HL-60/S4 treated with phorbol 12-myristate 13-acetate at 8.2 ng/mL for 4 days and 3 days (cell line): ENCODE results near the gene FABP3.
"Not testable (repeated sequence)": the region's sequence is repeated elsewhere in the genome, so short reads cannot be mapped to it uniquely, and the experiment has no call there.

Experiments used
- in situ Hi-C: fragments of 300-500 bp; cut with MboI; formaldehyde crosslinking; loops from 2 replicates; pipeline ENCODE4 v1.15.0; 2022; ENCODE audit warnings: low sequenced_read_pairs

Gene FABP3

GRCh38 chr1:31399976-31400375, 27.1 kb upstream of the FABP3 start:
- in situ Hi-C loops = no loop called here

GRCh38 chr1:31398246-31398645, 25.4 kb upstream of the FABP3 start:
- in situ Hi-C loops = no loop called here

- in situ Hi-C loops = no loop called here
These were observed 24.7 kb upstream of the FABP3 start for GRCh38 chr1:31397360-31398095.

- in situ Hi-C loops = no loop called here
These were observed 23.9 kb upstream of the FABP3 start for GRCh38 chr1:31396633-31397351.

- in situ Hi-C loops = no loop called here
These were observed 21.8 kb upstream of the FABP3 start for GRCh38 chr1:31394584-31395193.

- in situ Hi-C loops = no loop called here
These were observed 20.6 kb upstream of the FABP3 start for GRCh38 chr1:31393463-31393862.

GRCh38 chr1:31390071-31390470, 17.2 kb upstream of the FABP3 start:
- in situ Hi-C loops = no loop called here

GRCh38 chr1:31389616-31390015, 16.7 kb upstream of the FABP3 start:
- in situ Hi-C loops = no loop called here

GRCh38 chr1:31387612-31388011, 14.7 kb upstream of the FABP3 start:
- in situ Hi-C loops = no loop called here

GRCh38 chr1:31386576-31387243, 13.8 kb upstream of the FABP3 start:
- in situ Hi-C loops = not testable (repeated sequence)

- in situ Hi-C loops = no loop called here
These were observed 11.1 kb upstream of the FABP3 start for GRCh38 chr1:31383967-31384366.

GRCh38 chr1:31382379-31382989, 9.6 kb upstream of the FABP3 start:
- in situ Hi-C loops = no loop called here

- in situ Hi-C loops = no loop called here
These were observed 8.8 kb upstream of the FABP3 start for GRCh38 chr1:31381394-31382294.

GRCh38 chr1:31380181-31380580, 7.3 kb upstream of the FABP3 start:
- in situ Hi-C loops = no loop called here

- in situ Hi-C loops = no loop called here
These were observed 5.1 kb upstream of the FABP3 start for GRCh38 chr1:31378001-31378400.

- in situ Hi-C loops = no loop called here
These were observed 4.5 kb upstream of the FABP3 start for GRCh38 chr1:31377364-31377863.

GRCh38 chr1:31376375-31377134, 3.7 kb upstream of the FABP3 start:
- in situ Hi-C loops = no loop called here

- in situ Hi-C loops = no loop called here
These were observed 1.8 kb upstream of the FABP3 start for GRCh38 chr1:31374511-31375196.
